ENCODE results near the gene BHMT2. TPM values are rescaled to one million over a fixed set of nuclear protein-coding genes. Genes with fewer than 3 reads are reported as not detected.

The BHMT2 gene
- polyA plus RNA-seq, 1 of the 3 experiments (the other 2 are of a cell fraction): not detected

DNA sequence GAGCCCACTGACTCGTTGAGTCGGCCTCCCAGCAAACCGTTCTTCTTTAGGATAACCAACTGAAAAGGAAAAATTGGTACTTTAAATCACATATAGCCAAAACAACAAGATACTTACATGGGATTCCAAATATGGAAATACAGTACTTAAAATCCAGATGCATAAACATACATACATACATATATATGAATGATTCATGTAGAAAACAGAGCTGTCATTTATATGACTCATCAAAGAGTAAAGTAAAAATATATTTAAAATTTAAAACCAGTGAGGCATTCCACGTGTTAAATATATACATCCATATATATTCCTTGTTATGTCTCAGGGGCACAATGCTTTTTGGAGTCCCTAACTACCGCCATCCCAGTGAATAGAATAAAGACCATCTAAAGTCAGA is 36.8 kb upstream of the BHMT2 start:
- no peaks in the 10 kb centered on the region for H3K9me2 ChIP-seq
- H3K4me1 ChIP-seq (ENCODE audit: control insufficient read depth in 1 of 2, insufficient read depth in 2 of 2, low read depth in 1 of 2, low read length in 1 of 2): peaks cover 0 to 12% of the 10 kb centered on the region in 2 experiments; a peak in 2 of 4 replicates
- TF ChIP-seq EP300 (IDR thresholded peaks at IDR 0.05; ENCODE audit: borderline replicate concordance in 1 of 2, low read depth in 1 of 2, low read length in 1 of 2) (no peak), CHD2 (IDR thresholded peaks at IDR 0.05; ENCODE audit: low read length, partially characterized antibody) (no peak), TAF1 (IDR thresholded peaks at IDR 0.05; ENCODE audit: borderline replicate concordance, low read depth, low read length) (no peak)
- TF ChIP-seq, protein P1, sequence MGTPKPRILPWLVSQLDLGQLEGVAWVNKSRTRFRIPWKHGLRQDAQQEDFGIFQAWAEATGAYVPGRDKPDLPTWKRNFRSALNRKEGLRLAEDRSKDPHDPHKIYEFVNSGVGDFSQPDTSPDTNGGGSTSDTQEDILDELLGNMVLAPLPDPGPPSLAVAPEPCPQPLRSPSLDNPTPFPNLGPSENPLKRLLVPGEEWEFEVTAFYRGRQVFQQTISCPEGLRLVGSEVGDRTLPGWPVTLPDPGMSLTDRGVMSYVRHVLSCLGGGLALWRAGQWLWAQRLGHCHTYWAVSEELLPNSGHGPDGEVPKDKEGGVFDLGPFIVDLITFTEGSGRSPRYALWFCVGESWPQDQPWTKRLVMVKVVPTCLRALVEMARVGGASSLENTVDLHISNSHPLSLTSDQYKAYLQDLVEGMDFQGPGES (IDR thresholded peaks at IDR 0.05; ENCODE audit: low read depth, low read length): no peak
- WGBS (ENCODE audit: low lambda C conversion rate): 90% methylated on average over 5 of the region's 5 CpGs
- no peak overlapping the region for H3K27ac ChIP-seq (ENCODE audit: low read depth in 2 of 2, low read length in 1 of 2)
- no peaks in the 10 kb centered on the region for H3K27me3 ChIP-seq (ENCODE audit: insufficient read depth)
- H3K9me3 ChIP-seq: no peaks in the 10 kb centered on the region
- no peaks in the 10 kb centered on the region for H3K36me3 ChIP-seq (replicated peaks in 1 of 2; ENCODE audit: control insufficient read depth in 1 of 2, insufficient read depth in 2 of 2, low read length in 1 of 2)
- H3K4me2 ChIP-seq: no peak overlapping the region
- H3K9ac ChIP-seq: no peak overlapping the region
- no peak overlapping the region for H2AFZ ChIP-seq (ENCODE audit: low read depth)
- no peaks in the 10 kb centered on the region for H4K20me1 ChIP-seq (ENCODE audit: insufficient read depth)
- H3F3A ChIP-seq (replicated peaks; ENCODE audit: insufficient read depth): no peaks in the 10 kb centered on the region
- ChIA-PET POLR2A (no interaction called here), CTCF (interaction anchor here (3.2 kb wide), 1 partner anchor 8 kb away, joined by 32 read pairs; no protein-coding TSS in a partner anchor)
- H3K4me3 ChIP-seq (ENCODE audit: low read depth in 2 of 2, low read length in 1 of 2): no peak overlapping the region
- DNase-seq: no peak
- no peaks in the 10 kb centered on the region for H3K79me2 ChIP-seq (ENCODE audit: insufficient read depth)

DNA sequence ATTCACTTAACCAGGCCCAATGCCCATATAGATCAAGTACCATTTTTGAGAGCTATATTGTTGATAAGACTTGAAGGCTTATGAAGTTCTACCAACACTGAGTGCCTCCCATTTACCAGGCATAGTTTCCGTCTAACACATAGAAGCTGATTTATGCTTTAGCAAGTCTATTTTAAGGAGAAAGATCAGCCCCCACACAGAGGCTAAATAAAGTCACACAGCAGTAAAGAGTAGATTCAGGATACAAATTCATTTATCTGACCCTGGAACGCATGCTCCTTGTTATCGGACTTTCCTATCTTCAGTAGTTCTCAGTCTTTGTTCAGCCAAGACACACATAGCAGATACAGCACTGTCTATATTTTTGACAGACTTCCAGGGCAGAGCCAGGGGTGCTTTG is 34.3 kb upstream of the BHMT2 start:
- Histone ChIP-seq H3K27me3 (ENCODE audit: insufficient read depth) (no peaks in the 10 kb centered on the region), H4K20me1 (ENCODE audit: insufficient read depth) (no peaks in the 10 kb centered on the region), H3K9me2 (no peaks in the 10 kb centered on the region), H3K4me1 (ENCODE audit: control insufficient read depth in 1 of 2, insufficient read depth in 2 of 2, low read depth in 1 of 2, low read length in 1 of 2) (peaks cover 0 to 12% of the 10 kb centered on the region in 2 experiments; a peak in 2 of 4 replicates), H2AFZ (ENCODE audit: low read depth) (no peak overlapping the region), H3K36me3 (replicated peaks in 1 of 2; ENCODE audit: control insufficient read depth in 1 of 2, insufficient read depth in 2 of 2, low read length in 1 of 2) (no peaks in the 10 kb centered on the region), H3K4me2 (no peak overlapping the region), H3K27ac (ENCODE audit: low read depth in 2 of 2, low read length in 1 of 2) (no peak overlapping the region), H3K9me3 (no peaks in the 10 kb centered on the region), H3F3A (replicated peaks; ENCODE audit: insufficient read depth) (no peaks in the 10 kb centered on the region), H3K9ac (no peak overlapping the region), H3K79me2 (ENCODE audit: insufficient read depth) (no peaks in the 10 kb centered on the region), H3K4me3 (ENCODE audit: low read depth in 2 of 2, low read length in 1 of 2) (no peak overlapping the region)
- CTCF ChIA-PET: interaction anchor here (1.3 to 3.2 kb wide), 3 partner anchors 10 to 98 kb away, joined by 3 to 32 read pairs (median 16); no protein-coding TSS in a partner anchor
- no peak for DNase-seq
- WGBS (ENCODE audit: low lambda C conversion rate): 90% methylated on average over 3 of the region's 3 CpGs
- POLR2A ChIA-PET: no interaction called here
- no peak for TF ChIP-seq YY1 (IDR thresholded peaks at IDR 0.05; ENCODE audit: low read depth)
- TF ChIP-seq, protein P2, sequence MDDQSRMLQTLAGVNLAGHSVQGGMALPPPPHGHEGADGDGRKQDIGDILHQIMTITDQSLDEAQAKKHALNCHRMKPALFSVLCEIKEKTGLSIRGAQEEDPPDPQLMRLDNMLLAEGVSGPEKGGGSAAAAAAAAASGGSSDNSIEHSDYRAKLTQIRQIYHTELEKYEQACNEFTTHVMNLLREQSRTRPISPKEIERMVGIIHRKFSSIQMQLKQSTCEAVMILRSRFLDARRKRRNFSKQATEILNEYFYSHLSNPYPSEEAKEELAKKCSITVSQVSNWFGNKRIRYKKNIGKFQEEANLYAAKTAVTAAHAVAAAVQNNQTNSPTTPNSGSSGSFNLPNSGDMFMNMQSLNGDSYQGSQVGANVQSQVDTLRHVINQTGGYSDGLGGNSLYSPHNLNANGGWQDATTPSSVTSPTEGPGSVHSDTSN (IDR thresholded peaks at IDR 0.05): no peak
- TF ChIP-seq SIN3A (IDR thresholded peaks at IDR 0.05; ENCODE audit: borderline replicate concordance, low read depth, low read length): no peak
- no peak for TF ChIP-seq RAD21 (IDR thresholded peaks at IDR 0.05; ENCODE audit: low read length)
- TF ChIP-seq, protein P3, sequence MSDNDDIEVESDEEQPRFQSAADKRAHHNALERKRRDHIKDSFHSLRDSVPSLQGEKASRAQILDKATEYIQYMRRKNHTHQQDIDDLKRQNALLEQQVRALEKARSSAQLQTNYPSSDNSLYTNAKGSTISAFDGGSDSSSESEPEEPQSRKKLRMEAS (IDR thresholded peaks at IDR 0.05; ENCODE audit: low read depth): no peak
- no peak for TF ChIP-seq ELF1 (IDR thresholded peaks at IDR 0.05)
- TF ChIP-seq GATA2 (CRISPR knock-in tag; IDR thresholded peaks at IDR 0.05): no peak
- TF ChIP-seq, protein P4, sequence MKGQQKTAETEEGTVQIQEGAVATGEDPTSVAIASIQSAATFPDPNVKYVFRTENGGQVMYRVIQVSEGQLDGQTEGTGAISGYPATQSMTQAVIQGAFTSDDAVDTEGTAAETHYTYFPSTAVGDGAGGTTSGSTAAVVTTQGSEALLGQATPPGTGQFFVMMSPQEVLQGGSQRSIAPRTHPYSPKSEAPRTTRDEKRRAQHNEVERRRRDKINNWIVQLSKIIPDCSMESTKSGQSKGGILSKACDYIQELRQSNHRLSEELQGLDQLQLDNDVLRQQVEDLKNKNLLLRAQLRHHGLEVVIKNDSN (IDR thresholded peaks at IDR 0.05; ENCODE audit: borderline replicate concordance, low read depth): no peak

Measured in SK-N-SH (cell line).